Measurements from ENCODE around the gene BDP1.

DNA sequence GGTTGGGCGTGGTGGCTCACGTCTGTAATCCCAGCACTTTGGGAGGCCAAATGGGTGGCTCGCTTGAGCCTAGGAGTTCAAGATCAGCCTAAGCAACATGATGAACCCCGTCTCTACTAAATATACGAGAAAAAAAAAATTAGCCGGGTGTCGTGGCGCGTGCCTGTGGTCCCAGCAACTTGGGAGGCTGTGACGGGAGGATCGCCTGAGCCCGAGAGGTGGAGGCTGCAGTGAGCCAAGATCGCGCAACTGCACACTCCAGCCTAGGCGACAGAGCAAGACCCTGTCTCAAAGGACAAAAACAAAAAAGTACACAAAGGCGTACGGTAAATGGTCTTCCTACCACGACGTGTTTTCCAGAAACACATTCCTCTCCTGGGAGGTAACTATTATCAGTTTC lies 538 bp upstream of the BDP1 start:
- TF ChIP-seq CTCF (IDR thresholded peaks at IDR 0.05; ENCODE audit: poor library complexity), result no peak
- TF ChIP-seq EZH2phosphoT487 (IDR thresholded peaks at IDR 0.05; ENCODE audit: low read depth, severe bottlenecking, unreplicated experiment), result no peak
